Uterus (tissue), 2 donors: Measurements from ENCODE around the gene KANTR.

Experiments used
- CTCF ChIP-seq, 4 experiments: fragments of 200-600 bp in 2 of 4; fragments of 450-650 bp in 2 of 4; sonication (generic) in 2 of 4; IDR thresholded peaks; one replicate each; pipeline ENCODE4 v1.5.1; 2016 to 2019; ENCODE audit warnings: antibody characterized with exemption in 4 of 4, mild to moderate bottlenecking in 2 of 4, moderate library complexity in 1 of 4
- POLR2A ChIP-seq, 2 donors: fragments of 450-650 bp; IDR thresholded peaks; one replicate each; pipeline ENCODE4 v1.6.1; 2016; ENCODE audit warnings: antibody characterized with exemption in 2 of 2, mild to moderate bottlenecking in 1 of 2, moderate library complexity in 1 of 2

DNA sequence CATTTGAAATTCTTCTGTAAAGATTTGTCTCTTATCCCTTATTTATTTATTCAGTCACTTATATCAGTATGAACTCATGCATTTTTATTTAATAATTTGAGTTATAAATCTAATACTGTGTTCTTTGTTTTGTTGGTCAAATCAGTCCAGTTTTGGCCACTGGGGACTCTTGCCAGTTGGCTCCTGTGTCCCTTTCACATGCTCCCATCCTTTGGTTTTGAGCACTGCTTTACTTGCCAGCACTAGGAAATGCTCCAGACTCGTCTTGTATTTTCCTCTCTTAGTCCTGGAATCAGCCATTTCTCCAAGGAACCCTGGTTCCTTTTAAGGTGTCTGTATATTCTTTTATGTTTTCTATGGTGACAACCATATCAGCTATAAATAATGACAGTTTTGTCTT lies 28.1 kb downstream of the KANTR start:
- TF ChIP-seq CTCF (IDR thresholded peaks at IDR 0.05) (no peak), POLR2A (IDR thresholded peaks at IDR 0.05) (no peak)
